ENCODE measurements around the gene OTX2.

Gene OTX2

GRCh38 chr14:56794557-56795283, 15.6 kb downstream of the OTX2 start:
- no peak for DNase-seq

- DNase-seq, result no peak
Observed at GRCh38 chr14:56794088-56794556, 16.2 kb downstream of the OTX2 start.

- no peak for DNase-seq
Observed at GRCh38 chr14:56789955-56790354, 20.3 kb downstream of the OTX2 start.

GRCh38 chr14:56787530-56787929, 22.7 kb downstream of the OTX2 start:
- no peak for DNase-seq

GRCh38 chr14:56782711-56783110, 27.6 kb downstream of the OTX2 start:
- DNase-seq, result no peak

- DNase-seq, result no peak
Observed at GRCh38 chr14:56774503-56774902, 35.8 kb downstream of the OTX2 start.

- no peak for DNase-seq
Observed at GRCh38 chr14:56770512-56770911, 39.8 kb downstream of the OTX2 start.

GRCh38 chr14:56760164-56760914, 49.9 kb downstream of the OTX2 start:
- DNase-seq, result no peak

GRCh38 chr14:56759633-56760032, 50.6 kb downstream of the OTX2 start:
- no peak for DNase-seq

GRCh38 chr14:56759094-56759493, 51.2 kb downstream of the OTX2 start:
- no peak for DNase-seq

GRCh38 chr14:56754921-56755320, 55.4 kb downstream of the OTX2 start:
- no peak for DNase-seq

- no peak for DNase-seq
Observed at GRCh38 chr14:56753396-56753795, 56.9 kb downstream of the OTX2 start.

- DNase-seq, result no peak
Observed at GRCh38 chr14:56752428-56752827, 57.9 kb downstream of the OTX2 start.

GRCh38 chr14:56751471-56751870, 58.8 kb downstream of the OTX2 start:
- DNase-seq, result no peak
